Measurements from ENCODE around the gene CAPN14.

Gene CAPN14

GRCh38 chr2:31223749-31224148 lies 6.4 kb upstream of the CAPN14 start:
- DNase-seq: no peak

- DNase-seq: no peak
Measured at GRCh38 chr2:31223026-31223425, 5.7 kb upstream of the CAPN14 start.

- DNase-seq: no peak
Measured at GRCh38 chr2:31222071-31222470, 4.8 kb upstream of the CAPN14 start.

GRCh38 chr2:31221544-31221943 lies 4.2 kb upstream of the CAPN14 start:
- DNase-seq: no peak

- no peak for DNase-seq
Measured at GRCh38 chr2:31219131-31219969, 2.0 kb upstream of the CAPN14 start.

- DNase-seq: no peak
Measured at GRCh38 chr2:31216734-31217133, 581 bp downstream of the CAPN14 start.

GRCh38 chr2:31214444-31214915 lies 2.8 kb downstream of the CAPN14 start:
- DNase-seq: no peak

- no peak for DNase-seq
Measured at GRCh38 chr2:31213601-31214443, 3.5 kb downstream of the CAPN14 start.

GRCh38 chr2:31212659-31213600 lies 4.4 kb downstream of the CAPN14 start:
- no peak for DNase-seq

- no peak for DNase-seq
Measured at GRCh38 chr2:31208240-31208639, 9.1 kb downstream of the CAPN14 start.

- no peak for DNase-seq
Measured at GRCh38 chr2:31207790-31208189, 9.5 kb downstream of the CAPN14 start.

GRCh38 chr2:31205613-31206012 lies 11.7 kb downstream of the CAPN14 start:
- no peak for DNase-seq

GRCh38 chr2:31205186-31205585 lies 12.1 kb downstream of the CAPN14 start:
- DNase-seq: no peak

- no peak for DNase-seq
Measured at GRCh38 chr2:31204783-31205182, 12.5 kb downstream of the CAPN14 start.

GRCh38 chr2:31203916-31204315 lies 13.4 kb downstream of the CAPN14 start:
- no peak for DNase-seq

GRCh38 chr2:31202833-31203232 lies 14.5 kb downstream of the CAPN14 start:
- DNase-seq: no peak

- no peak for DNase-seq
Measured at GRCh38 chr2:31202041-31202440, 15.3 kb downstream of the CAPN14 start.

GRCh38 chr2:31200972-31201371 lies 16.3 kb downstream of the CAPN14 start:
- DNase-seq: no peak

GRCh38 chr2:31199206-31199605 lies 18.1 kb downstream of the CAPN14 start:
- DNase-seq: no peak

GRCh38 chr2:31197669-31198068 lies 19.6 kb downstream of the CAPN14 start:
- DNase-seq: no peak

GRCh38 chr2:31197166-31197565 lies 20.1 kb downstream of the CAPN14 start:
- DNase-seq: no peak

- DNase-seq: no peak
Measured at GRCh38 chr2:31196622-31197021, 20.7 kb downstream of the CAPN14 start.

- no peak for DNase-seq
Measured at GRCh38 chr2:31193806-31194205, 23.5 kb downstream of the CAPN14 start.
